Right cardiac atrium (tissue), 5 donors: Measurements from ENCODE around the gene CDC42BPB. TPM values are rescaled to one million over a fixed set of nuclear protein-coding genes. Genes with fewer than 3 reads are reported as not detected.

Experiments used
- ATAC-seq, 2 donors: fragments of 200-7000 bp; cut with Tn5 transposase; one replicate each; pipeline versions ENCODE4 v1.8.0 to v1.9.1; 2020; ENCODE audit warnings: moderate library complexity in 2 of 2, mild to moderate bottlenecking in 1 of 2
- DNase-seq, 3 donors: peaks; one replicate each; pipeline ENCODE4 v3.0.0-alpha.2; 2020
- H3K27ac ChIP-seq: one replicate; pipeline ENCODE4 v1.5.1; 2013; ENCODE audit warnings: mild to moderate bottlenecking, low read length, control low read depth, moderate library complexity
- H3K27me3 ChIP-seq: one replicate; pipeline ENCODE4 v1.6.1; 2013; ENCODE audit not compliant: control insufficient read depth, insufficient read depth
- H3K4me1 ChIP-seq: one replicate; pipeline ENCODE4 v1.6.1; 2013; ENCODE audit warnings: low read length; ENCODE audit not compliant: control insufficient read depth, insufficient read depth
- H3K4me3 ChIP-seq: one replicate; pipeline ENCODE4 v1.5.1; 2013; ENCODE audit warnings: low read length, control low read depth
- H3K9me3 ChIP-seq: one replicate; pipeline ENCODE4 v1.6.1; 2013; ENCODE audit warnings: low read length; ENCODE audit not compliant: control insufficient read depth
- WGBS: extraction: QIAGEN DNeasy Blood & Tissue Kit; methylation state at CpG from one replicate; pipeline ENCODE4 v1.1.7; 2013; 5-methylcytosine and 5-hydroxymethylcytosine counted together
- intact Hi-C, 4 donors: fragments of 100-400 bp; cut with DNase I; formaldehyde crosslinking; loops; one replicate each; pipeline versions ENCODE4 v1.11.0 to v1.14.0; 2022 to 2023
- polyA plus RNA-seq: library from polyadenylated mRNA; stranded (reverse); fragments of 200-250 nt; gene quantifications from one replicate; pipeline ENCODE4 v1.2.3, GENCODE V29; 2013
- total RNA-seq, 4 donors: library from RNA; stranded (reverse); fragmentation: NEBNext Ultra II Directional; extraction: Animal tissue kit (Norgen Biotek cat#: 25700); gene quantifications; one replicate each; pipeline ENCODE4 v1.2.1, GENCODE V29; 2021
- donor health status: healthy with polysubstance abuse.
- donor health status: DM: no; HTN: yes; CAD: no.
- donor health status: DM: no; HTN: no; CAD: no.
- donor health status: DM: no; HTN: yes; CAD: no; lungs with severe emphysema.
- donor health status: DM: yes; HTN: yes; CAD: no.

The CDC42BPB gene
- total and polyA plus RNA-seq, 5 donors: 42.5 to 82.5 (median 69.7) TPM

DNA sequence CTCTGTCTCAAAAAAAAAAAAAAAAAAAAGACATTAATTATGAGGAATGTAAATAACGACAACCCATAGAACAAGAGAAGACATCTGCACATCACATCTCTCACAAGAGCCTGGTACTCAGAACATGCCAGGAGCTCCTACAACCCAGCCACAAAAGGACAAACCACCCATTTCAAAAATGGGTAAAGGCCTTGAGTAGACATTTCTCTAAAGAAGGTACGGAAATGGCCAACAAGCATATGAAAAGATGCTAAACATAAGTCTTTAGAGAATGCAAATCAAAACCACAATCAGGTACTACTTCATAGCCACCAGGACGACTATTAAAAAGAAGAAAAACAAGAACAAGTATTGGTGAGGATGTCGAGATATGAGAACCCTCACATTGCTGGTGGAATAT, 121.6 kb downstream of the CDC42BPB start:
- H3K4me1 ChIP-seq: no peaks in the 10 kb centered on the region
- ATAC-seq (no peak), DNase-seq (no peak)
- H3K27ac ChIP-seq: no peak overlapping the region
- WGBS: 92% methylated on average over 4 of the region's 4 CpGs
- intact Hi-C loops: no loop called here
- no peaks in the 10 kb centered on the region for H3K27me3 ChIP-seq
- no peaks in the 10 kb centered on the region for H3K9me3 ChIP-seq
- no peak overlapping the region for H3K4me3 ChIP-seq

DNA sequence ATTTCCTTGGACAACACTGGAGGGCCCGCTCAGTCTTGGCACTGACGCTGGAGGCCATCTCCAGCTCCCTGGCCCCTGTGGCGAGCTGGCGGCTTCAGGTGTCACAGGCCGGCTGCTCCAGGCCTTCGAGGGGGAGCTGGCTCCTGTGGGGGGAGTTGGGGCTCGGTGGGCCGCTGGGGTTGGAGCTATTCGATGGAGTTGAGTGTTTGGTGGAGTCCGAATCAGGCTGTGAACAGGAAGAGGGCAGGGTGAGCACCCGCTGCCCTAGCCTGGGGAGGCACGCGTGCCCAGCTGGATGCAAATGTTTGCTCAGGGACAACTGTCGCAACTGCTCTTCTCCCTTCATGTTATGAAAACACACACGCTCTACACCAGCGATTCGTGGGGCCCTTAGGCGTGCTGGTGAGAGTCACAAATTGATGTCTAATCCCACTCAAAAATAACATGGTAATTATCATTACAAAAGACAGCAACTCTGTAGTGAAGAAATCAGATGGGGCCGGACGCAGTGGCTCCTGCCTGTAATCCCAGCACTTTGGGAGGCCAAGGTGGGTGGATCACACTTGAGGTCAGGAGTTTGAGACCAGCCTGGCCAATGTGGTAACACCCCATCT, 123.6 kb downstream of the CDC42BPB start:
- no peak overlapping the region for H3K27ac ChIP-seq
- DNase-seq (peak in 2 of 3 donors; percentile 29 to 36), ATAC-seq (no peak)
- WGBS: 94% methylated on average over 20 of the region's 20 CpGs
- intact Hi-C loops: no loop called here
- H3K4me3 ChIP-seq: no peak overlapping the region
- H3K4me1 ChIP-seq: peaks cover 3% of the 10 kb centered on the region
- no peaks in the 10 kb centered on the region for H3K27me3 ChIP-seq
- H3K9me3 ChIP-seq: no peaks in the 10 kb centered on the region

DNA sequence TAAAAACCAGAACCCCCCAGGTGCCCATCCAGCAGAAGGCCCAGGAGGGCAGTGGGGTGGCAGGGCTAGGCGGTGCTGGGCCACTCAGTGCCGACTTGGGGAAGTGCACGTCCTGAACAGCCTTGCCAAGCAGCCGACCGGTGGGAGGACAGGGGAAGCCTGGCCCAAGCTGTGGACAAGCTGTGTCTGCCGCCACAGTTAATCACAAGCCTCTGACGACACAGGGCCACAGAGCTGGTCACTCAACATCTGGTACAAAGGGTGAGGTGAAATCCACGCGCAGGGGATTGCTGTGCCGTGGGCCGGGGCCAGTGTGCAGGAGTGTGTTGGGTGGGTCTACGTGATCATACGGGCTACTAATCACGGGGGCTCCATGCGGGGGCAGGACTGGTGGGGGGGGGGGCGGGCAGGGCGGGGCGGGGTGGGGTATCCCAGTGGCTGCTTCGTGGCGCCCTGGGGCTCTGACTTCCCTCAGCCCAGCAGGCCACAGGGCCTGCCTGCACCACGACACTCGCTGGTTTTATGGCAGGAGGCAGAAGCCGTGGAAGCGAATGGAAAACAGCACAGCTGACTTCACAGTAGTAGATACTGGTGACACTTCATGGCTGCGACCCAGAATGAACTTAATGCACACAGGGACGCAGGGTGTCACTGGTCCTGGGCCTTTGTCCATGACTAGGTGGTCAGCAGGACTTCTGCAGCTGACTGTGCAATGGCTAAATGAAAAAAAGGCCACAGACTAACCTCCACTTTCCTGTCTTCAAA, 124.7 kb downstream of the CDC42BPB start:
- intact Hi-C loops: no loop called here
- DNase-seq (peak in 2 of 3 donors; percentile 24 to 39), ATAC-seq (no peak)
- WGBS: 87% methylated on average over 26 of the region's 26 CpGs
- H3K27ac ChIP-seq: no peak overlapping the region
- no peaks in the 10 kb centered on the region for H3K27me3 ChIP-seq
- H3K4me3 ChIP-seq: no peak overlapping the region
- peaks cover 6% of the 10 kb centered on the region for H3K4me1 ChIP-seq
- H3K9me3 ChIP-seq: no peaks in the 10 kb centered on the region

DNA sequence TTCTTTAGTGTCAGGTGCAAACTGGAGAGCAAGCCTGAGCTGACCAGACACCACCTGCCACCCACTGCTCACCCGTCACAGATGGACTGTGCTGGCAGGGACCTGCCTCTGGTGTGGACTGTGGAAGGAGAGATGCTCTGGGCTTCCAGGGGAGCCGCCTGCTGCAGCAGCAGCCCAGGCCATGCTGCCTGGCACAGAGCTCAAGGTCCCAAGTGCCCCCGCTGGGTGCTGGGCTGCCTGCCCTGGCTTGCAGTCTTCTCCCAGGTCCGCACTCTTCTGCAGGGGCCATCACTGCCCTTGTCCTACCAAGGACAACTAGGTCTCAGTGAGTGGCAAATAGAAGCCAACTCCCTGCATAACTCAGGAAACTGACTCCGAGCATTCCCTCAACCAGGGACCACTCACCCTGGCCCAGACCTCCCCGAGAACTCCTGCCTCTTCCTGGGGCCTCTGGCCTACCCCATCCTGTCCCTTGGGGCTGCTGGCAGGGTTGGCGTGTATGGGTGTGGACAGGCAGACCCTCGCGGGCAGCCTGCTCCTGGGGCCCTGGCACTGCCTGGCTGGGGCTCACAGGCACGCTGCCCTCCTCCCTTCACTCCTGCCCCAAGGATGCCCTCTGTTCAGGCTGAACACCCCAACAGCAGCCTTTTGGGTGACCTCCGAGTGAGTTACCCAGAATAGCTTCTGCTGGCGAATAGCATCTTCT, 125.6 kb downstream of the CDC42BPB start:
- Histone ChIP-seq H3K4me1 (peaks cover 6% of the 10 kb centered on the region), H3K4me3 (no peak overlapping the region), H3K27ac (no peak overlapping the region), H3K9me3 (no peaks in the 10 kb centered on the region), H3K27me3 (no peaks in the 10 kb centered on the region)
- peak in 1 of 2 donors; percentile 6 for ATAC-seq
- DNase-seq: peak in 2 of 3 donors; percentile 44 to 50
- intact Hi-C loops: no loop called here
- 93% methylated on average over 12 of the region's 12 CpGs for WGBS

DNA sequence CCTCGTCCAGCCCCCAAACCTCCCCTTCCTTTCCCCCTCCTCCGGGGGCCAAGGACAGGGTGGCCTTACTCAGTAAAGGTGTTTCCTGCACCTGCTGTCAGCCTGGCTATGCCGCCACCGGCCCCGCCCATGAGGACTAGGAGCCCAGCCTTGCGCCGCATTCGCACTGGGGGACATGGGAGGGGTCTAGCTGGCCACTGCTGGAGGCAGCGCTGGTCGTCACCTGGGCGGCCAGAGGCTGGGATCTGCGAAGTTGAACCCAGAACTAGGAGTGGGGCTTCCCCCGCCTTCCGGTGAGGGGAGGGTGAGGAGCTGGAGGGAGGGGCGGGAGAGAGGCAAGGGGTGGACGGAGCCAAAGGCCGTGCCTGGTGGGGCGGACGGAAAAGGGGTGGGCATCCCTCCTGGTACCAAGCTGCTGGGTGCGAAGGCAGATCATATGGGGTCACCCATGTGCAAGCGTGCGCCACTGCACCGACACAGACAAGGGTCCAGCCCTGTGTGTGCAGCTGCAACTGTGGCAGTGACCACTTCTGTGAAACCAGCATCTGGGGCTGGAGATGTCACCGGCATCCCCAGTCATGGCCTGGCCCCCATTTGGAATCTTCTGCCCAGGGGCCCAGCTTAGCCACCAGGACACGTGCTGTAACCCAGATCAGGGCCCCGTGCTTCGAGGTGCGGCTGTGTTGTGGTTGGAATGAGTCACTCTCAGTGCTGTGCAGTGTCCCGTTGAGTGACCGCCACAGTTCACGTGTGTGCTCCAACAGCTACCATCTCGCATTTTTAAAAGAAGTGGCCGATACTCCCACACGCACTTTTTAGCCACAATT, 126.4 kb downstream of the CDC42BPB start:
- Histone ChIP-seq H3K27me3 (no peaks in the 10 kb centered on the region), H3K9me3 (no peaks in the 10 kb centered on the region), H3K4me1 (peaks cover 6% of the 10 kb centered on the region), H3K27ac (no peak overlapping the region), H3K4me3 (no peak overlapping the region)
- 61% methylated on average over 34 of the region's 34 CpGs for WGBS
- peak in 2 of 3 donors; percentile 60 to 64 for DNase-seq
- intact Hi-C loops: no loop called here
- ATAC-seq: peak in 1 of 2 donors; percentile 13

DNA sequence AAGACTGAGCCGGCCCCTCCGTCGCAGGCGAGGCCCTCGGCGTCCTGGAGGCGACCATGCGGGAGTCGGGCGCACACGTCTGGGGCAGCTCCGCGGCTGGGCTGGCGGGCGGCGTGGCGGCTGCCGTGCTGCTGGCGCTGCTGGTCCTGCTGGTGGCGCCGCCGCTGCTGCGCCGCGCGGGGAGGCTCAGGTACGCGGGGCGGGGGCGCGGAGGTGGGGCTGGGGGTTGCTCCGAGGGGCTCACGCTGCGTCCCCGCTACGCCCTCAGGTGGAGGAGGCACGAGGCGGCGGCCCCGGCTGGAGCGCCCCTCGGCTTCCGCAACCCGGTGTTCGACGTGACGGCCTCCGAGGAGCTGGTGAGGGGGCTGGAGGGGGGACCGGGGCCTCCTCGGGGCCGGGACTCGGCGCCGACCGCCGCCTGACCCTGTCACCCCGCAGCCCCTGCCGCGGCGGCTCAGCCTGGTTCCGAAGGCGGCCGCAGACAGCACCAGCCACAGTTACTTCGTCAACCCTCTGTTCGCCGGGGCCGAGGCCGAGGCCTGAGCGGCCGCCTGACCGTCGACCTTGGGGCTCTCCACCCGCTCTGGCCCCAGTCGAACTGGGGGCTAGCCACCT, 127.1 kb downstream of the CDC42BPB start:
- H3K27me3 ChIP-seq: no peaks in the 10 kb centered on the region
- WGBS: 3% methylated on average over 74 of the region's 74 CpGs

DNA sequence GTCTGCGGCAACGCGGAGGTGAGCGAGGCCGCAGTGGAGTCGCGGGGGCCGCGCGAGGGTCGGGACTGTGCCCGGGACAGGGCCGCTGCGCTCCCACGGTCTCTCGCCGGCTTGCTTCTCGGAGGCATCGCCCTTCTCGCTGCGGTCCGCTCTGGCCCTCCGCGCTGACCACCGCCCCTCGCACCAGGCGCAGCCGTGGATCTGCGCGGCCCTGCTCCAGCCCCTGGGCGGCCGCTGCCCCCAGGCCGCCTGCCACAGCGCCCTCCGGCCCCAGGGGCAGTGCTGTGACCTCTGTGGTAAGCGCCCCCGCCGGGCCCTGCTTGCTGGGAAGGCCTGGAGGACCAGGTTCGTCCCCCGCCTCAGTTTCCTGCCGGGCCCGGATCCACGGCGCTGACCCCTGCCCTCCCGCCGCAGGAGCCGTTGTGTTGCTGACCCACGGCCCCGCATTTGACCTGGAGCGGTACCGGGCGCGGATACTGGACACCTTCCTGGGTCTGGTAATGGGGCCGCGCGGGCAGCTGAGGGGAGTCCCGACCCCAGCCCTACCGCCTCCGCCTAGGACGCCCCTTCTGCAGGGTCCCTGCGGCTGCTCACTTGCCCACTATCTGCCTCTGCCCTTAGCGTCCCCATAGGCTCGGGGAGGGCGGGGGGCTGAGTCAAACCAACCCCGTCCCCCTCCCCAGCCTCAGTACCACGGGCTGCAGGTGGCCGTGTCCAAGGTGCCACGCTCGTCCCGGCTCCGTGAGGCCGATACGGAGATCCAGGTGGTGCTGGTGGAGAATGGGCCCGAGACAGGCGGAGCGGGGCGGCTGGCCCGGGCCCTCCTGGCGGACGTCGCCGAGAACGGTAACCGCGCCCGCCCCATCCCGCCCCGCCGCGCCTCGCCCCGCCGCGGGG, 127.9 kb downstream of the CDC42BPB start:
- Histone ChIP-seq H3K4me1 (peaks cover 6% of the 10 kb centered on the region), H3K4me3 (peak overlapping the region; percentile 41), H3K27me3 (no peaks in the 10 kb centered on the region), H3K9me3 (no peaks in the 10 kb centered on the region), H3K27ac (no peak overlapping the region)
- DNase-seq (peak in 2 of 3 donors; percentile 58 to 62), ATAC-seq (peak; percentile 2 to 5)
- 3% methylated on average over 94 of the region's 94 CpGs for WGBS
- intact Hi-C loops: loop anchor here in 1 of 4 donors (10.0 kb wide), 1 partner anchor 155 kb away; the partner anchor contains the start of gene TRAF3

More for the DNA sequence above, 127.1 kb downstream of the CDC42BPB start:
- ATAC-seq (peak in 1 of 2 donors; percentile 1), DNase-seq (peak in 2 of 3 donors; percentile 51 to 58)
- peaks cover 6% of the 10 kb centered on the region for H3K4me1 ChIP-seq
- H3K4me3 ChIP-seq: peak overlapping the region; percentile 26
- no peaks in the 10 kb centered on the region for H3K9me3 ChIP-seq
- intact Hi-C loops: no loop called here
- H3K27ac ChIP-seq: no peak overlapping the region

DNA sequence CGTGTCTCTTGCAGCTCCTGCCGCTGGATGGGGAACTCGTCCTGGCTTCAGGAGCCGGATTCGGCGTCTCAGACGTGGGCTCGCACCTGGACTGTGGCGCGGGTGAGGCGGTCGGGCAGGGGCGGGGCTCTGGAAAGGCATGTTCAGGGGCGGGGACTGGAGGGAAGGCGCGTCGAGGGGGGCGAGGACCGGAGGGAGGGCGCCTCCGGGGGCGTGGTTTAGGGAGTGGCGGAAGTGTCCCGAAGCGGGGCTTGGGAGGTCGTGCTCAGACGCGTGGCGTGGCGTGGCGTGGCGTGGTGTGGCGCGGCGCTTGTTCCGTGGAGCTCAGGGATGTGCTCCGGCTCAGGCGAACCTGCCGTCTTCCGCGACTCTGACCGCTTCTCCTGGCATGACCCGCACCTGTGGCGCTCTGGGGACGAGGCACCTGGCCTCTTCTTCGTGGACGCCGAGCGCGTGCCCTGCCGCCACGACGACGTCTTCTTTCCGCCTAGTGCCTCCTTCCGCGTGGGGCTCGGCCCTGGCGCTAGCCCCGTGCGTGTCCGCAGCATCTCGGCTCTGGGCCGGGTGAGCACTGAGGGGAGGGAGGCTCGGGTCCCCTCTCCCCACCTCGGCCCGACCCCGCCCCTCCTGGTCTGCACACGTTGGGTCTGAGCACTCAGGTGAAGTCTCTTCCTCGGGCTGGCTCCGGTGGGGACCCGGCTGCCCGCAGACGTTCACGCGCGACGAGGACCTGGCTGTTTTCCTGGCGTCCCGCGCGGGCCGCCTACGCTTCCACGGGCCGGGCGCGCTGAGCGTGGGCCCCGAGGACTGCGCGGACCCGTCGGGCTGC, 128.7 kb downstream of the CDC42BPB start:
- ATAC-seq: peak; percentile 55 to 70
- DNase-seq: peak; percentile 68 to 84 (median 81)
- intact Hi-C loops: loop anchor here in 1 of 4 donors (10.0 kb wide), 1 partner anchor 154 kb away; the partner anchor contains the start of gene TRAF3
- WGBS: 2% methylated on average over 94 of the region's 94 CpGs
- Histone ChIP-seq H3K27ac (no peak overlapping the region), H3K4me1 (peaks cover 6% of the 10 kb centered on the region), H3K9me3 (no peaks in the 10 kb centered on the region), H3K27me3 (no peaks in the 10 kb centered on the region), H3K4me3 (peak overlapping the region; percentile 41)
